ENCODE data around the gene DOK5. TPM values are rescaled to one million over a fixed set of nuclear protein-coding genes. Genes with fewer than 3 reads are reported as not detected.
A peak's percentile ranks its signal among the peaks of the same experiment; 100 is the strongest.

The DOK5 gene
- total and polyA plus RNA-seq, 4 donors, result 0.37 to 3.1 (median 0.46) TPM

DNA sequence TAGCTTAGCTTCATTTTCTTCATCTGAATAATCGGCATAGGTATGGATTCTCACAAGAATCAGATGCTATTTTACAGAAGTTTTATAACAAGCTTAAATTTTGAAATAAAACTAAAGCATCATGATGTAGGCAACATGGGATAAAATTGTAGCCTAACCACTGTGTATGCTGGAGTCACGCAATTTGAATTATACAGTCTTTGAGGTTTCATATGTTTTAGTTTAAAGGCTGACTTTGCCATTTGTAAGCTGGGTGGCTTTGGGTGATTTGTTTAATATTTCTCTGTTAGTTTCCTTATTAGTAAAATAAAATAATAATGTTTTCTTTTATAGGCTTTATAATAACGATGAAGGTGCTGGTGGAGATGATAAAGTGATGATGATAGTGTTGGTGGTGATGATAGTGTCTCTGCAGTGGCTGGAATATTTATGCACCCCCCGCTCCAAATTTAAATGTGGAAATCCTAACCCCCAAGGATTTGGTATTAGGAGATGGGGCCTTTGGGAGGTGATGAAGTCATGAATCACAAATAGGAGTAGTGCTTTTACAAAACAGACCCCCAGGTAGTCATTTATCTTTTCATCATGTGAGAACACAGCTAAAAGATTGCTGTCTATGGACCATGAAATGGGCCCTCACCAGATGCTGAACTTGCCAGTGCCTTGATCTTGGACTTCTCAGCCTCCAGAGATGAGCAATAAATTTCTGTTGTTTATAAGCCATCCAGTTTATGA lies 42.0 kb downstream of the DOK5 start:
- 91 to 93% methylated on average over 4 of the region's 4 CpGs for WGBS, 2 donors
- no peak for DNase-seq
- Histone ChIP-seq H3K27ac (ENCODE audit: low read depth in 1 of 2, low read length in 1 of 2) (no peak overlapping the region), H3K9me3 (ENCODE audit: control insufficient read depth in 4 of 4, insufficient read depth in 3 of 4, low read length in 3 of 4) (peaks cover 0 to 6% (median 0%) of the 10 kb centered on the region in 4 donors), H3K36me3 (ENCODE audit: control insufficient read depth in 4 of 4, insufficient read depth in 4 of 4, low read length in 4 of 4) (no peaks in the 10 kb centered on the region), H3K4me1 (ENCODE audit: control insufficient read depth in 5 of 5, insufficient read depth in 5 of 5, low read length in 5 of 5) (no peaks in the 10 kb centered on the region), H3K9ac (ENCODE audit: insufficient read depth in 1 of 2, low read length in 2 of 2) (no peak overlapping the region), H3K4me3 (no peak overlapping the region), H3K27me3 (ENCODE audit: control insufficient read depth in 3 of 3, insufficient read depth in 3 of 3, low read length in 2 of 3) (no peaks in the 10 kb centered on the region)
- no peak for ATAC-seq (ENCODE audit: insufficient read depth, low FRiP score)
- TF ChIP-seq CTCF (IDR thresholded peaks at IDR 0.05; ENCODE audit: control extremely low read depth, extremely low read depth), result no peak

DNA sequence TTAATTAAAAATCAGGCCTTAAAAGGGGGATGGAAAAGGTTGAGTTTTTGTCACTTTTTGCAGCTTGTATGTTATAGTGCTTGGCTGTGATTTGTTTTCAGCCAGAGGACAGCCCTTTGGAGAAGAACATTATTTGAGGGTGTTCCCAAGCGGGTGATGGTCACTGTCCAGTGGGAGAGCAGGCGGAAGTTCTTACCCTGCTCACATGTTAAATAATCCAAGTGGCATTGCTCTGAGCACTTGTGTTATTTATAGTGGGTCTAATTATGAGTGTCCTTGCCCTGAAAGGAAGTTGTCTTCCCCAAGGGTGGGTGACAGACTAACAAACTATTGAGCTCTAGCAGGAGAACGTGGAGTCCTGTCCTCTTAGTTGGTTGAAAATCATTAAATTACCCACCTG lies 49.5 kb downstream of the DOK5 start:
- Histone ChIP-seq H3K9ac (ENCODE audit: insufficient read depth in 1 of 2, low read length in 2 of 2) (no peak overlapping the region), H3K4me3 (no peak overlapping the region), H3K36me3 (ENCODE audit: control insufficient read depth in 4 of 4, insufficient read depth in 4 of 4, low read length in 4 of 4) (no peaks in the 10 kb centered on the region), H3K9me3 (ENCODE audit: control insufficient read depth in 4 of 4, insufficient read depth in 3 of 4, low read length in 3 of 4) (peaks cover 0 to 4% (median 0%) of the 10 kb centered on the region in 4 donors), H3K27me3 (ENCODE audit: control insufficient read depth in 3 of 3, insufficient read depth in 3 of 3, low read length in 2 of 3) (no peaks in the 10 kb centered on the region), H3K4me1 (ENCODE audit: control insufficient read depth in 5 of 5, insufficient read depth in 5 of 5, low read length in 5 of 5) (peaks cover 0 to 18% (median 2%) of the 10 kb centered on the region in 5 donors), H3K27ac (ENCODE audit: low read depth in 1 of 2, low read length in 1 of 2) (peak overlapping the region in 1 of 2 donors; percentile 9)
- no peak for ATAC-seq (ENCODE audit: insufficient read depth, low FRiP score)
- 78 to 79% methylated on average over 3 of the region's 3 CpGs for WGBS, 2 donors
- no peak for DNase-seq
- TF ChIP-seq CTCF (IDR thresholded peaks at IDR 0.05; ENCODE audit: control extremely low read depth, extremely low read depth), result no peak

- peaks cover 0 to 4% (median 2%) of the 10 kb centered on the region in 4 donors for H3K9me3 ChIP-seq (ENCODE audit: control insufficient read depth in 4 of 4, insufficient read depth in 3 of 4, low read length in 3 of 4)
- TF ChIP-seq CTCF (IDR thresholded peaks at IDR 0.05; ENCODE audit: control extremely low read depth, extremely low read depth), result no peak
- H3K4me3 ChIP-seq, result no peak overlapping the region
- H3K4me1 ChIP-seq (ENCODE audit: control insufficient read depth in 5 of 5, insufficient read depth in 5 of 5, low read length in 5 of 5), result peaks cover 0 to 18% (median 2%) of the 10 kb centered on the region in 5 donors
- ATAC-seq (ENCODE audit: insufficient read depth, low FRiP score) (no peak), DNase-seq (peak; percentile 19 to 57 (median 49))
- 36 to 42% methylated on average over 5 of the region's 5 CpGs for WGBS, 2 donors
- H3K9ac ChIP-seq (ENCODE audit: insufficient read depth in 1 of 2, low read length in 2 of 2), result no peak overlapping the region
- H3K27me3 ChIP-seq (ENCODE audit: control insufficient read depth in 3 of 3, insufficient read depth in 3 of 3, low read length in 2 of 3), result no peaks in the 10 kb centered on the region
- peak overlapping the region in 1 of 2 donors; percentile 40 for H3K27ac ChIP-seq (ENCODE audit: low read depth in 1 of 2, low read length in 1 of 2)
- no peaks in the 10 kb centered on the region for H3K36me3 ChIP-seq (ENCODE audit: control insufficient read depth in 4 of 4, insufficient read depth in 4 of 4, low read length in 4 of 4)
These were observed 50.7 kb downstream of the DOK5 start for GRCh38 chr20:54525916-54526590.
